Gastroesophageal sphincter (tissue), 4 donors: ENCODE measurements around the gene LGI1. TPM values are rescaled to one million over a fixed set of nuclear protein-coding genes. Genes with fewer than 3 reads are reported as not detected.
A peak's percentile ranks its signal among the peaks of the same experiment; 100 is the strongest.

ENCODE experiments used
- ATAC-seq: fragments of 150-250 bp; one replicate; pipeline ENCODE4 v1.9.1; 2016; ENCODE audit warnings: mild to moderate bottlenecking, moderate library complexity
- H3K27ac ChIP-seq, 4 donors: fragments of 200-600 bp; sonication (generic) in 3 of 4; 1 replicate in 3 of 4; 2 replicates in 1 of 4; pipeline ENCODE4 v1.5.1; 2016 to 2019
- H3K27me3 ChIP-seq: fragments of 200-600 bp; sonication (generic); one replicate; pipeline ENCODE4 v1.5.1; 2019
- H3K36me3 ChIP-seq, 2 donors: fragments of 200-600 bp; sonication (generic); one replicate each; pipeline ENCODE4 v1.5.1; 2019; ENCODE audit warnings: control low read depth in 1 of 2
- H3K4me1 ChIP-seq, 3 donors: fragments of 200-600 bp; sonication (generic); 1 replicate in 2 of 3; 2 replicates in 1 of 3; pipeline ENCODE4 v1.5.1; 2016 to 2019; ENCODE audit warnings: control low read depth in 2 of 3
- H3K4me3 ChIP-seq, 2 donors: fragments of 200-600 bp; sonication (generic); one replicate each; pipeline ENCODE4 v1.5.1; 2019; ENCODE audit warnings: mild to moderate bottlenecking in 1 of 2, moderate library complexity in 1 of 2
- H3K9me3 ChIP-seq, 3 donors: fragments of 200-600 bp; sonication (generic); one replicate each; pipeline ENCODE4 v1.5.1; 2017 to 2019; ENCODE audit warnings: control low read depth in 2 of 3
- EP300 ChIP-seq: sonication (generic); formaldehyde crosslinking; IDR thresholded peaks from one replicate; pipeline ENCODE4 v1.6.1; 2017; ENCODE audit warnings: antibody characterized with exemption, mild to moderate bottlenecking
- POLR2A ChIP-seq, 2 donors: fragments of 450-650 bp; IDR thresholded peaks; one replicate each; pipeline ENCODE4 v1.6.1; 2017; ENCODE audit warnings: antibody characterized with exemption in 2 of 2, mild to moderate bottlenecking in 2 of 2, moderate library complexity in 1 of 2
- POLR2AphosphoS5 ChIP-seq: sonication (generic); formaldehyde crosslinking; IDR thresholded peaks from one replicate; pipeline ENCODE4 v1.6.1; 2017; ENCODE audit warnings: antibody characterized with exemption
- WGBS, 2 donors: methylation state at CpG; one replicate each; pipeline ENCODE4 v1.1.5; 2018; ENCODE audit warnings: low coverage in 1 of 2; 5-methylcytosine and 5-hydroxymethylcytosine counted together
- total RNA-seq, 4 donors: library from RNA; depleted of rRNA; stranded (reverse); fragments of >200 nt; gene quantifications; one replicate each; pipeline ENCODE4 v1.1.0, GENCODE V29; 2016
- TF ChIP-seq, protein P1 (sequence below), 4 experiments: fragments of 200-600 bp in 2 of 4; fragments of 450-650 bp in 2 of 4; sonication (generic) in 1 of 4; IDR thresholded peaks; one replicate each; pipeline ENCODE4 v1.5.1; 2017 to 2019; ENCODE audit warnings: antibody characterized with exemption in 4 of 4, mild to moderate bottlenecking in 2 of 4, moderate library complexity in 2 of 4

LGI1 gene
- 1 to 10 TPM in 1 of 4 donors, under 1 TPM in 2, not detected in 1; 0.17 to 1.9 (median 0.35) TPM for total RNA-seq

DNA sequence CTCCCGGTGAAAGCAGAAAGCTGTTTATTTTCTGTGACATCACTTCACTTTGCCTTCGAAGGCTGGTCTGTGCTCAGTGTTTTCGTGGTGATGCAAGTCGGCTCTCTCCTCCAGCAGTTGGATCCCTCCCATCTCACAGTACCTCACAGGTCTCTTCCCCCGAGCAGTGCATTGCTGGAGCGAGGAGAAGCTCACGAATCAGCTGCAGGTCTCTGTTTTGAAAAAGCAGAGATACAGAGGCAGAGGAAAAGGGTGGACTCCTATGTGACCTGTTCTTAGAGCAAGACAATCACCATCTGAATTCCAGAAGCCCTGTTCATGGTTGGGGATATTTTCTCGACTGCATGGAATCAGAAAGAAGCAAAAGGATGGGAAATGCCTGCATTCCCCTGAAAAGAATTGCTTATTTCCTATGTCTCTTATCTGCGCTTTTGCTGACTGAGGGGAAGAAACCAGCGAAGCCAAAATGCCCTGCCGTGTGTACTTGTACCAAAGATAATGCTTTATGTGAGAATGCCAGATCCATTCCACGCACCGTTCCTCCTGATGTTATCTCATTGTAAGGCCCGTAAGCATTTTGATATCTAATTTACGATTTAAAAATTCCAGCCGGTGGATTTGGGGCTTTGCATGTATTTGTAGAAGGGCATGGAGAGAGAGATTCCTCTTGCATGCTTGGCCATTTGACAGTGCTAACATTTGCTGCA, at the start of gene LGI1:
Gene LGI1 (plus strand): TSS at position 136 of the 707 bp plus-strand sequence. CDS start 209 bp downstream, at position 345.
- Histone ChIP-seq H3K27ac (no peak within 1 kb of the TSS), H3K27me3 (peaks cover 12% of the 10 kb centered on the region), H3K9me3 (no peaks in the 10 kb centered on the region), H3K4me1 (peaks cover 0 to 23% (median 0%) of the 10 kb centered on the region in 3 donors), H3K36me3 (no peaks in the 10 kb centered on the region), H3K4me3 (peak within 1 kb of the TSS in 1 of 2 donors; percentile 28)
- TF ChIP-seq, protein P1, sequence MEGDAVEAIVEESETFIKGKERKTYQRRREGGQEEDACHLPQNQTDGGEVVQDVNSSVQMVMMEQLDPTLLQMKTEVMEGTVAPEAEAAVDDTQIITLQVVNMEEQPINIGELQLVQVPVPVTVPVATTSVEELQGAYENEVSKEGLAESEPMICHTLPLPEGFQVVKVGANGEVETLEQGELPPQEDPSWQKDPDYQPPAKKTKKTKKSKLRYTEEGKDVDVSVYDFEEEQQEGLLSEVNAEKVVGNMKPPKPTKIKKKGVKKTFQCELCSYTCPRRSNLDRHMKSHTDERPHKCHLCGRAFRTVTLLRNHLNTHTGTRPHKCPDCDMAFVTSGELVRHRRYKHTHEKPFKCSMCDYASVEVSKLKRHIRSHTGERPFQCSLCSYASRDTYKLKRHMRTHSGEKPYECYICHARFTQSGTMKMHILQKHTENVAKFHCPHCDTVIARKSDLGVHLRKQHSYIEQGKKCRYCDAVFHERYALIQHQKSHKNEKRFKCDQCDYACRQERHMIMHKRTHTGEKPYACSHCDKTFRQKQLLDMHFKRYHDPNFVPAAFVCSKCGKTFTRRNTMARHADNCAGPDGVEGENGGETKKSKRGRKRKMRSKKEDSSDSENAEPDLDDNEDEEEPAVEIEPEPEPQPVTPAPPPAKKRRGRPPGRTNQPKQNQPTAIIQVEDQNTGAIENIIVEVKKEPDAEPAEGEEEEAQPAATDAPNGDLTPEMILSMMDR (IDR thresholded peaks at IDR 0.05): no peak
- ATAC-seq: no peak
- 15 to 35% methylated on average over 9 to 11 of the region's 16 CpGs for WGBS, 2 donors

DNA sequence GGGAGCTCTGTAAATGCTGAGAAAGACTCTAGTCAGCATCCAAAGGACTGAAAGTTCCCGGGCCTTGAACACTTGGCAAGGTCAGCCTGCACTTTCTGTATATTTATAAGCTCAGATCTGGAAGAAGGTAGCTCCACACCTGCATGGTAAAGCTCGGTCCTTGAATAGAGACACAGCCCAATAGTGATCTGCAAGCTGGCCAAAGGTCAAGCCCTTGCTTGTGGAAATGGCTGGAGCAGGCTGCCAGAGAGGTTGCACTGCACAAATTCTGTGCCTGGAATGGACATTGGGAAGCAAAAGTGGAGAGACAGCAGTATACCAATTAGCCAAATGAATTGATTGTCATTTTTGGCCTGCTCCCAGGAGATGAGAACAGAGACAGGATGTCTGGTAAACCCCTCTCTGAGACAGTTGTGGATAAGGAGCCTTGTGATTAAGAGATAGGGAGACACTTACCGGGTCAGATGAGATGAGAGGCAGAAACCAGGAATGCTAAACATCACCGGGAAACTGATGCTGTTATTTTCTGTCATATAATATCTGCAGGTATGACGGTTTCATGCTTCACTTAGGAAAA, 47.3 kb upstream of the LGI1 start:
- no peak for ATAC-seq
- no peak overlapping the region for H3K4me3 ChIP-seq
- TF ChIP-seq POLR2AphosphoS5: no peak
- TF ChIP-seq POLR2A (IDR thresholded peaks at IDR 0.05): no peak
- no peak for TF ChIP-seq EP300
- TF ChIP-seq, protein P1 (IDR thresholded peaks at IDR 0.05): no peak
- no peaks in the 10 kb centered on the region for H3K27me3 ChIP-seq
- no peaks in the 10 kb centered on the region for H3K9me3 ChIP-seq
- H3K27ac ChIP-seq: no peak overlapping the region
- no peaks in the 10 kb centered on the region for H3K36me3 ChIP-seq
- 62 to 68% methylated on average over 4 of the region's 5 CpGs for WGBS, 2 donors
- no peaks in the 10 kb centered on the region for H3K4me1 ChIP-seq

DNA sequence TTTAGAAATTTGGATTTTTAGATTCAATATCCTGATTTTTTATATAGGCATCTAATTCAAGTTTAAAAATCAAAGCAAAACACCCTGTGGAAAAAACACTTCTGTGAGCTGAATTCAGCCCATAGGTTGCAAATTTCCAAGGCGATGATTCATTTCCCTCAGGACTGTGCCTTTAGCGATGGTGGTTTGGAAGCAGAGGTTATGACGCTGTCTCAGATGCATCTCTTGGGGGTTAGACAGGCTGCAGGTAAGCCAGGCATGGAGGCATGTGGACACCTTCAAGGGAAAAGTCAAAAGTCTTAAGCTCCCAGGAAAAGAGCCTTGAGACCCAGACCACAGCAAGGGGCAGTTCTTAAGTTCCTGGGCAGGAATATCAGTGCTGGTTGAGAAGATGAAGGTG, 45.8 kb upstream of the LGI1 start:
- 43 to 68% methylated on average over 2 to 3 of the region's 3 CpGs for WGBS, 2 donors
- H3K4me3 ChIP-seq: no peak overlapping the region

DNA sequence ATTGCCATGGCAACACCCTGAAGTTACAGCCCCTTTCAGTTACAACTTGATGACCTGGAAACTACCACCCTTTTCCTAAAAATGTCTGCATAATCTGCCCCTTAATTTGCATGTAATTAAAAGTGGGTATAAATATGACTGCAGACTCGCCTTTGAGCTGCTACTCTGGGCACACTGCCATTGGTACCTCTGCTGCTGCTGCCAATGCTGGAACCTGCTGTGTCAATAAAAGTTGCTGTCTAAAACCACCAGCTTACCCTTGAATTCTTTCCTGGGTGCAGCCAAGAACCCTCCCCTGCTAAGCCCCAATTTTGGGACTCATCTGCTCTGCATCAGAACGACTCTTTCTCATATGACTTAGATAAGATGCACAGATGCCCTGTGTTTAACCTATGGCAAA, 45.1 kb upstream of the LGI1 start:
- H3K9me3 ChIP-seq: no peaks in the 10 kb centered on the region
- no peaks in the 10 kb centered on the region for H3K4me1 ChIP-seq
- no peaks in the 10 kb centered on the region for H3K36me3 ChIP-seq
- H3K27ac ChIP-seq: no peak overlapping the region
- 55 to 79% methylated on average over 2 of the region's 2 CpGs for WGBS, 2 donors
- TF ChIP-seq POLR2AphosphoS5 (no peak), EP300 (no peak), POLR2A (IDR thresholded peaks at IDR 0.05) (no peak)
- TF ChIP-seq, protein P1 (IDR thresholded peaks at IDR 0.05): no peak
- no peaks in the 10 kb centered on the region for H3K27me3 ChIP-seq
- ATAC-seq: no peak
- H3K4me3 ChIP-seq: no peak overlapping the region

More for the DNA sequence above, 45.8 kb upstream of the LGI1 start:
- H3K4me1 ChIP-seq: no peaks in the 10 kb centered on the region
- TF ChIP-seq, protein P1 (IDR thresholded peaks at IDR 0.05): no peak
- TF ChIP-seq POLR2AphosphoS5 (no peak), POLR2A (IDR thresholded peaks at IDR 0.05) (no peak), EP300 (no peak)
- no peak overlapping the region for H3K27ac ChIP-seq
- no peak for ATAC-seq
- no peaks in the 10 kb centered on the region for H3K27me3 ChIP-seq
- no peaks in the 10 kb centered on the region for H3K9me3 ChIP-seq
- no peaks in the 10 kb centered on the region for H3K36me3 ChIP-seq

DNA sequence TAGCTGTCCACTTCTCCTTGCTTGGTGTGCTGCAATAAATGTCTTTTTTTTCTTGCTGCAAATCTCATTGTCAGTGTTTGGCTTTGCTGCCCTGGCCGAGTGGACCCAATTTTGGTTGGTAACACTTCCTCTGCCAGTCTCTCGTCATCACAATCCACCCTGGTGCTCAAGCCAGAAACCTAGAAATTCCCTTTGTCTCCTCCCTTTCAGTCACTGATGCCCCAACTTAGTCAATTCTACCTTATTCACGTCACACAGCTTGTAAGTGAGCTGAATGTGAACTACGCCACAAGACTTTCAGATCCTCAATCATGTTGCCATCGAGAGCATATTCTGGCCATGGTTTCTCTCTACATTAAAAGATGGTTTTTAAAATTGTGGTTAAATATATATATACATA, 42.4 kb upstream of the LGI1 start:
- no peak for TF ChIP-seq EP300
- TF ChIP-seq, protein P1 (IDR thresholded peaks at IDR 0.05): no peak

More for the DNA sequence above, 42.4 kb upstream of the LGI1 start:
- H3K4me1 ChIP-seq: no peaks in the 10 kb centered on the region
- 77 to 86% methylated on average over 4 to 5 of the region's 5 CpGs for WGBS, 2 donors
- H3K27ac ChIP-seq: no peak overlapping the region
- H3K9me3 ChIP-seq: no peaks in the 10 kb centered on the region
- H3K36me3 ChIP-seq: no peaks in the 10 kb centered on the region
- ATAC-seq: no peak
- H3K4me3 ChIP-seq: no peak overlapping the region
- peaks cover 12% of the 10 kb centered on the region for H3K27me3 ChIP-seq
